Stimulated activated CD4-positive, alpha-beta T cell treated with anti-CD3 and anti-CD28 coated beads, Interleukin-4, amount 100 ng/mL, for 24 hours (primary cell): ENCODE results near the gene CYSTM1.
"Not testable (repeated sequence)": the region's sequence is repeated elsewhere in the genome, so short reads cannot be mapped to it uniquely, and the experiment has no call there.

Experiments used
- DNase-seq: peaks from one replicate; pipeline ENCODE4 v3.0.0-alpha.2; 2020

The CYSTM1 gene

GRCh38 chr5:140178482-140179116 is 3.6 kb downstream of the CYSTM1 start:
- no peak for DNase-seq

- no peak for DNase-seq
These were observed 6.1 kb downstream of the CYSTM1 start for GRCh38 chr5:140181002-140181483.

GRCh38 chr5:140181525-140181924 is 6.5 kb downstream of the CYSTM1 start:
- DNase-seq = no peak

GRCh38 chr5:140182075-140182711 is 7.2 kb downstream of the CYSTM1 start:
- no peak for DNase-seq

- no peak for DNase-seq
These were observed 7.9 kb downstream of the CYSTM1 start for GRCh38 chr5:140182803-140183367.

GRCh38 chr5:140185409-140185808 is 10.4 kb downstream of the CYSTM1 start:
- no peak for DNase-seq

GRCh38 chr5:140186267-140186671 is 11.3 kb downstream of the CYSTM1 start:
- DNase-seq = no peak

- no peak for DNase-seq
These were observed 14.3 kb downstream of the CYSTM1 start for GRCh38 chr5:140189253-140189652.

GRCh38 chr5:140189977-140190871 is 15.2 kb downstream of the CYSTM1 start:
- no peak for DNase-seq

- DNase-seq = no peak
These were observed 15.9 kb downstream of the CYSTM1 start for GRCh38 chr5:140190872-140191218.

GRCh38 chr5:140192715-140193430 is 17.9 kb downstream of the CYSTM1 start:
- no peak for DNase-seq

GRCh38 chr5:140194662-140195061 is 19.7 kb downstream of the CYSTM1 start:
- DNase-seq = no peak

- DNase-seq = no peak
These were observed 21.3 kb downstream of the CYSTM1 start for GRCh38 chr5:140196115-140196814.

- DNase-seq = no peak
These were observed 22.0 kb downstream of the CYSTM1 start for GRCh38 chr5:140197023-140197422.

GRCh38 chr5:140198915-140199314 is 23.9 kb downstream of the CYSTM1 start:
- not testable (repeated sequence) for DNase-seq

GRCh38 chr5:140202078-140202477 is 27.1 kb downstream of the CYSTM1 start:
- DNase-seq = no peak

GRCh38 chr5:140202610-140203009 is 27.6 kb downstream of the CYSTM1 start:
- DNase-seq = no peak

- no peak for DNase-seq
These were observed 30.2 kb downstream of the CYSTM1 start for GRCh38 chr5:140205216-140205615.

- DNase-seq = no peak
These were observed 31.0 kb downstream of the CYSTM1 start for GRCh38 chr5:140205952-140206351.

- DNase-seq = no peak
These were observed 32.4 kb downstream of the CYSTM1 start for GRCh38 chr5:140207250-140207964.

GRCh38 chr5:140208065-140208464 is 33.1 kb downstream of the CYSTM1 start:
- no peak for DNase-seq
